Measurements from ENCODE around the gene ZHX3.

The ZHX3 gene

DNA sequence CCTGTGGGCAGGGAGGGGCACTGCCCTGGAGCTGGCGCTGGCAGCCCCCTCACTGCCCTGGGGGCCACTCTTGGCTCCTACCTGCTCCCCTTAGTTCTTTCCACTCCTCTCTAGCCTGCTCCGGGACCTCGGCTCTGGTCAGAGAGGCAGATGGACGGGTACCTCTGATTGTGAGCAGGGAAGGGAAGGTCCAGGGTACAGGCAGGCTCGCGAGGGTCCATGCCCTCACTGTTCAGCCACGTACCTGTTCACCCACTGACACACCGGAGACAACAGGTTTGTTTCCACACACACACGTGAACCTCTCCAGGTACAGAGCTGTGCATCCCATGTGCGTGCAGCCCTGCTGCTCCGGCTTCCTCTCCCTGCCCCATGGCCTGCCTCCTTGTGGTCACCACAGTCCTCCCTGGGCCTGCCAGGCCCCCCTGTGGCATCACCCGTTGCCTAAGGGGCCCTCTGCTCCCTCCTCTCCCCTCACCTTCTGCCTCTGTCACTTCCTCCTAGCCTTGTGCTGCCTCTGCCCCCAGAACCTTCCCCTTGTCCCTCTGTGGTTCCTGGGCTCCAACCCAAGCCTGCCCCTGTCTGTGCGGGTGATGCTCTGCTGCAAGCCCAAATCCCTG lies 46.8 kb upstream of the ZHX3 start:
- no peak overlapping the region for H3K4me3 ChIP-seq (ENCODE audit: low read depth, low read length)
- CTCF ChIA-PET: interaction anchor here (1.0 kb wide), 1 partner anchor 25 kb away, joined by 3 read pairs; no protein-coding TSS in a partner anchor
- no peak for DNase-seq (ENCODE audit: low read depth, low spot score)
- TF ChIP-seq, protein P1, sequence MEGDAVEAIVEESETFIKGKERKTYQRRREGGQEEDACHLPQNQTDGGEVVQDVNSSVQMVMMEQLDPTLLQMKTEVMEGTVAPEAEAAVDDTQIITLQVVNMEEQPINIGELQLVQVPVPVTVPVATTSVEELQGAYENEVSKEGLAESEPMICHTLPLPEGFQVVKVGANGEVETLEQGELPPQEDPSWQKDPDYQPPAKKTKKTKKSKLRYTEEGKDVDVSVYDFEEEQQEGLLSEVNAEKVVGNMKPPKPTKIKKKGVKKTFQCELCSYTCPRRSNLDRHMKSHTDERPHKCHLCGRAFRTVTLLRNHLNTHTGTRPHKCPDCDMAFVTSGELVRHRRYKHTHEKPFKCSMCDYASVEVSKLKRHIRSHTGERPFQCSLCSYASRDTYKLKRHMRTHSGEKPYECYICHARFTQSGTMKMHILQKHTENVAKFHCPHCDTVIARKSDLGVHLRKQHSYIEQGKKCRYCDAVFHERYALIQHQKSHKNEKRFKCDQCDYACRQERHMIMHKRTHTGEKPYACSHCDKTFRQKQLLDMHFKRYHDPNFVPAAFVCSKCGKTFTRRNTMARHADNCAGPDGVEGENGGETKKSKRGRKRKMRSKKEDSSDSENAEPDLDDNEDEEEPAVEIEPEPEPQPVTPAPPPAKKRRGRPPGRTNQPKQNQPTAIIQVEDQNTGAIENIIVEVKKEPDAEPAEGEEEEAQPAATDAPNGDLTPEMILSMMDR (IDR thresholded peaks at IDR 0.05; ENCODE audit: insufficient read depth, low read length, missing control alignments): no peak
- POLR2A ChIA-PET: no interaction called here

DNA sequence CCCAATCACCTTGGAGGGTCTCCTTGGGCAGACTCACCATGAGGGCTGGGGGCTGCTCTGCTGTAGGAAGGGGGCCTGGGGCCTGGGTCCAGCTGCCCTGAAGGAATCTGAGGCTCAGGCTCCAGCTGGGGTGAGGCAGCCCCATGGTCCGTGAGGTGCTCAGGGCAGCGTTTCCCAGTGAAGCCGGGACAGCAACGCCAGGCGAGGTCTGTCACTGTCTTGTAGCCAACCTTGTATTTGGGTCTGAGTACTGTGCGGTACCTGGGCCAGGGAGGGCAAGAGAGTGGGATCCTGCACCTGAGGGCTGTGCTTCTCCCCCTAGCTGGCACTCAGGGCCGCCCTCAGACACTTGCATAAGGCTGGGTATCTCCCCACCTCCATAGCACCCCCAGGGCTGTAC lies 46.1 kb upstream of the ZHX3 start:
- CTCF ChIA-PET: no interaction called here
- TF ChIP-seq, protein P1 (IDR thresholded peaks at IDR 0.05; ENCODE audit: insufficient read depth, low read length, missing control alignments): no peak
- POLR2A ChIA-PET: no interaction called here
- H3K4me3 ChIP-seq (ENCODE audit: low read depth, low read length): no peak overlapping the region
- no peak for DNase-seq (ENCODE audit: low read depth, low spot score)

DNA sequence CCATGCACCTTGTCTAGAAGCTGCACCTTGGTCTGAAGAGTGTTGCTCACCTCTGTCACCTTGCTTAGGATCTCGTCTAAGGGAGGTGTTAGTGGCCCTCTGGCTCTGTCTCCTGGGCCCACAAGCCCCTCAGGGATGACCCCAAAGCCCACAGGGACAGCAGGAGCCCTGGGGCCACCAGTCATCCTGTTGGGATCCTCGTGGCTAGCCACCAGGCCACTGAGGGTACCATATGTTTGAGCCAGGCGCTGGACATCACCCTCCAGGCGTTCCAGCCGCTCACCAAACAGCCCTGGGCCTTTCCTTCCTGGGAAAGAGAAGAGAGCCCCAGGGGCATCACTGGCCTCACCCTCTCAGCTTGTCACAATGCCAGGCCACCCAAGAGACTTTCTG lies 45.2 kb upstream of the ZHX3 start:
- H3K4me3 ChIP-seq (ENCODE audit: low read depth, low read length): no peak overlapping the region
- DNase-seq (ENCODE audit: low read depth, low spot score): no peak
- TF ChIP-seq, protein P1 (IDR thresholded peaks at IDR 0.05; ENCODE audit: insufficient read depth, low read length, missing control alignments): no peak
- POLR2A ChIA-PET: no interaction called here
- CTCF ChIA-PET: interaction anchor here (1.0 to 1.9 kb wide), 3 partner anchors 23 to 229 kb away, joined by 3 to 6 read pairs (median 4); no protein-coding TSS in a partner anchor

DNA sequence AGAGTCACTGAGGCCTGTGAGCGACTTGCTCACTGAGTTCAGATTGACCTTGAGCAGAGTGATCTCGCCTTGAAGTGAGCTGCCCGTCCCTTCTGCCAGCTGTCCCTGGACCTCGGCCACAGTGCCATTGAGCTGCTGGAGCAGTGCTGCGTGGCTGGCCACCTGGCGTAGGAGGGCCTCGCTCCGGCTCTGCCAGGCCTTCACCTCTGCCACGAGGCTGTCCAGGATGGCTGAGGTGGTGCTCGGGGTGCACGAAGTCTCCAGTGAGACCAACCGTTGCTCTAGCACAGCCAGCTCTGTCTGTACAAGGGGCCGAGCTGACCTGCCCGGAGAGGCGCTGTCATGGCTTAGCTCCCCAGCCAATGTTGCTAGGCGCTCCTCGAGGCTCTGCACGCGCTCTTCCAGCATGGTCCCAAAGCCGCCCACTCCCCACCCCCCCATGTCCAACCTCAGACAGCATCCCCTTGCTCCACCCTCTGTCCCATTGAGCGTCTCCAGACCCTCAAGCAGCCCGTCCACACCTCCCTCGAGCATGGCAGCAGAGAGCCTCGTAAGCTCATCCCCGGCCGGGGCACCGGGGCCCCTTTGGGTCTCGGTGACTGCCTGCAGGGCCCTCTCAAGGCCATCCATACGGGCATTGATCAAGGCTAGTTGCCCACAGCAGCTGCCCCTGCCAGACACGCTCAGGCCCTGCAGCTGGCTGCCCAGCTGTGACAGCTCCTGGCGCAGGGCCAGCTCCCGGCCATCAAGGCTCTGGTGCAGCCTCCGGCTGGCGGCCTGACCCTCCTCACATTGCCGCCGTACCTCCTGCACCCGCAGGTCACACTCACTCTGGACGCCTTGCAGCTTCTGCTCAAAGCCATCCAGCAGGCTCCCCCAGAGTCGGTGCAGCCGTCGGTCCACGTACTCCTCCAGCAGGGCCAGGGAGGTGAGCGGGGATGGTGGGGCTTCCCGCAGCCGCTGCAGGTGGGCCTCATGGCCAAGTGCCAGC lies 44.5 kb upstream of the ZHX3 start:
- ChIA-PET CTCF (interaction anchor here (1.0 to 1.9 kb wide), 3 partner anchors 23 to 228 kb away, joined by 3 to 6 read pairs (median 4); no protein-coding TSS in a partner anchor), POLR2A (no interaction called here)
- TF ChIP-seq, protein P1 (IDR thresholded peaks at IDR 0.05; ENCODE audit: insufficient read depth, low read length, missing control alignments): no peak
- no peak for DNase-seq (ENCODE audit: low read depth, low spot score)
- no peak overlapping the region for H3K4me3 ChIP-seq (ENCODE audit: low read depth, low read length)

DNA sequence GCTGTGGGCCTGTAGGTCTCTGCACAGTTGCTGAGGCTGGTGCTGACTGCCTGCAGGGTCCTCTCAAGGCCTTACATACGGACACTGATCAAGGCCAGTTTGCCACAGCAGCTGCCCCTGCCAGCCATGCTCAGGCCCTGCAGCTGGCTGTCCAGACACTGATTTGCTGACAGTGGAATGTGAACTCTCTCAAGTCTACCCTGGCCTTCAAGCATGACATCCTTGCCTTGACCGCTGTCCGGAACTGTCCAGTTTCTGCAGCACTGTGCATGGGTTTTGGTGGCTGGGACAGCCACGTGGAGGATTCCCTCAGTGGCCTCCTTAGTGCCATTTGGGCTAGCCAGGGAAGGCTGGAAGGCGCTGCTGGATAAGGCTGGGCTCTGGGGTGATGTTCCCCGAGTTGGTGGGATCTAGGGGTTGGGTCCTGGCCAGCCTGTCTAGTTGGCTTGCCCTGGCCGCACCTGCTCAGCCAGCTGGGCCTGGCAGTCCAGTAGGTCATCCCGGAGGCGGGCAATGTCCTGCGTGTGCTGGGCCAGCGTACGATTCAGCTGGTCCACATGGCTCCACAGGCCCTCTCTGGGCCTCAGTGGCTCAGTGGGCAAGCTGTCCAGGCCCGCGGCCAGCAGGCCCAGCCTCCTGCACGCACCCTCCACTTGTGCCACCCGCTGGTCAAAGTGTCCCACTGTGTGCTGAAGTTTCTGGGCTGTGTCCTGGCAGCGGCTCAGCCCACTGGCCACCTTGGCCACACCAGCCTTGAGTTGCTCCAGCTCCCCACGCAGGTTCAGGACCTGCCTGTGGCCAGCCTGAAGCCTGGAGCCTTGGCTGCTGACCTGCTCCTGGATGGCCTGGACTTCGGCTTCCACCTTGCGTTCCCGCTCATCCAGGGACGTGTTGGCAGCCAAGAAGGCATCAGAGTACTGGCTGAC lies 43.6 kb upstream of the ZHX3 start:
- ChIA-PET POLR2A (no interaction called here), CTCF (interaction anchor here (1.9 kb wide), 1 partner anchor 22 kb away, joined by 6 read pairs; no protein-coding TSS in a partner anchor)
- no peak overlapping the region for H3K4me3 ChIP-seq (ENCODE audit: low read depth, low read length)
- DNase-seq (ENCODE audit: low read depth, low spot score): no peak
- TF ChIP-seq, protein P1 (IDR thresholded peaks at IDR 0.05; ENCODE audit: insufficient read depth, low read length, missing control alignments): no peak

Measured in AG04449 (cell line).